ENCODE data around the gene PRCC.

Gene PRCC

GRCh38 chr1:156840898-156841279 lies 73.6 kb downstream of the PRCC start:
- TF ChIP-seq CTCF (IDR thresholded peaks at IDR 0.05; ENCODE audit: low read depth, low read length), result no peak
- no peak for DNase-seq (ENCODE audit: extremely low read depth, low read depth)

DNA sequence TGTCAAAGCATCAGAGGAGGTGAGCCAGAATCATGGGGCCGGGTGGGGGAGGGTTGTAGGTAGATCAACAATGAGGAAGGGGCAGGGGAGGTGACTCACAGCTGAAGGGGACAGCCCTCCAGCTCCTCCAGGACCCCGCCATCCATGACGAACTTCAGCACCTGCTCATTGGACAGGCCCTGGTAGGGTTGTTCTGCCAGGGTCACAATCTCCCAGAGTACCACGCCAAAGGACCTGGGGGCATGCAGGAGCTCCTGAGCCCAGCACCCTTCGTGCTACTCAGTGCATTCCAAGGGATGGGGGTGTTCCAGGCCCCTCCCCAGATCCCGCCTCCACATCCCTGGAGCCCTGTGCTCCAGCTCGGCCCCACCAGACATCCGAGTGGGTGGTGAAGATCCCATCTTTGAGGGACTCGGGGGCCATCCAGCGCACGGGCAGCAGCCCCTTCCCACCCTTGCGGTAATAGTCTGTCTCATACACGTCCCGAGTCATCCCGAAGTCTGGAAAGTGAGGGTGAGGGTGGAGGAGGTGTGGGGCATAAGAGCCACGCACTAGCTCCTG lies 74.0 kb downstream of the PRCC start:
- TF ChIP-seq CTCF (IDR thresholded peaks at IDR 0.05; ENCODE audit: low read depth, low read length), result no peak
- DNase-seq (ENCODE audit: extremely low read depth, low read depth), result no peak

DNA sequence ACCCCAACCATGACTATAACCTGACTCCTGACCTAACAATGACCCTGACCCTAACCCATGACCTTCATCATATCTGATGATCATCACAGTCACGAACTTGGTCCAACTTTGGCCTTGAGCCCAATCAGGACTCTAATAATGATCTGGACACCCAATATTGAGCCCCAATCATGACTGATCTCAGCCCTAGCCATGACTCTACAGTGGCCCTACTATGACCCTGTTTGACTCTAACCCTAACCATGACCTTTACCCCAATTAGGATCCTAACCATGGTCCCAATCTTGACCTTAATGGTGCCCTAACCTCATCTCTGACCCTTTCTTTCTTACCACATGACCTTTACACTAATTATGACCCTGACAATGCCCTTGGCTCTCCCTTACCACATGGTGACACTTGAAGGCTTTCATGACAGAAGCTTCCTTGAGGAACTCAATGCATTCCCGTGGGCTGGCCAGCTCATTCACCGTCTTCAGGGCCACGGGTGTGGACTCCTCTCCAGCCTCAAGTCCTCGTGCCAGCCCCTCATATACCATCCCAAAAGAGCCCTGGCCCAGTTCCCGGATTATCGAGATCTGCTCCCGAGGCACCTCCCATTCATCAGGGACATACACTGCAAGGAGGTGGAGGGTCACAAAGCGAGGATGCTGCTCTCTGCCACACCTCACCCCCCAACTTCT lies 75.4 kb downstream of the PRCC start:
- DNase-seq (ENCODE audit: extremely low read depth, low read depth), result no peak
- no peak for TF ChIP-seq CTCF (IDR thresholded peaks at IDR 0.05; ENCODE audit: low read depth, low read length)

DNA sequence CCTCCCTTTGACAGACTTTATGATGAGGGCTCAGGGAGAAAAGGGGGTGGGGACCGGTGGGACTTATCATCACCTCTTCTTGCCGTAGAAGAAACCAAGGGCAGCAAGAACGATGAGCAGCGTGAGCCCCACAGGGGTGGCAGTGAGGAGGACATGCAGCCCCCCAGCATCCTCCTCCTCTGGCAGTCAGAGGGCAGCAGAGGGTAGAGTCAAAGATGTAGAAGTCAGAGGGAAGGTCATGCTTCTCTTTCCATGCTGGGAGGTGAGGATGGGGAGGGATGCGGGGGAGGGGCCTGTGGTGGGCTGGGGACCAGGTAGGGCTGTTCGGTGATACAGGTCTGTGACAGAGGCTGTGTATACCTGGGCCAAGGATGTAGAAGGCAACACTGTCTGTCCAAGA lies 76.8 kb downstream of the PRCC start:
- no peak for TF ChIP-seq CTCF (IDR thresholded peaks at IDR 0.05; ENCODE audit: low read depth, low read length)
- DNase-seq (ENCODE audit: extremely low read depth, low read depth), result no peak

GRCh38 chr1:156844638-156845037 lies 77.3 kb downstream of the PRCC start:
- TF ChIP-seq CTCF (IDR thresholded peaks at IDR 0.05; ENCODE audit: low read depth, low read length), result no peak
- no peak for DNase-seq (ENCODE audit: extremely low read depth, low read depth)

- no peak for DNase-seq (ENCODE audit: extremely low read depth, low read depth)
- TF ChIP-seq CTCF (IDR thresholded peaks at IDR 0.05; ENCODE audit: low read depth, low read length), result no peak
Measured at GRCh38 chr1:156845055-156845952, 78.0 kb downstream of the PRCC start.

Measured in AG09319 (cell line).